GM06990 (cell line): ENCODE measurements around the gene MOCS1.

Source experiments
- DNase-seq: peaks from one replicate; pipeline ENCODE4 v3.0.0-alpha.2; 2011; ENCODE audit not compliant: insufficient read length; ENCODE audit errors: extremely low read depth
- H3K27me3 ChIP-seq: replicated peaks from 2 replicates; pipeline ENCODE4 v1.6.0; 2011; ENCODE audit warnings: low read length; ENCODE audit not compliant: control insufficient read depth, insufficient read depth
- H3K36me3 ChIP-seq: 2 replicates; pipeline ENCODE4 v1.5.1; 2011; ENCODE audit warnings: low read length; ENCODE audit not compliant: control insufficient read depth, insufficient read depth
- H3K4me3 ChIP-seq: replicated peaks from 2 replicates; pipeline ENCODE4 v1.5.1; 2011; ENCODE audit warnings: low read depth, mild to moderate bottlenecking, control low read depth, low read length
- TF ChIP-seq, protein P1 (sequence below): IDR thresholded peaks from 2 replicates; pipeline ENCODE4 v1.5.1; 2011; ENCODE audit warnings: low read length, control low read depth, mild to moderate bottlenecking, inconsistent platforms; ENCODE audit not compliant: insufficient read depth, poor library complexity, severe bottlenecking

Gene MOCS1

GRCh38 chr6:39884696-39885095, 49.6 kb downstream of the MOCS1 start:
- TF ChIP-seq, protein P1, sequence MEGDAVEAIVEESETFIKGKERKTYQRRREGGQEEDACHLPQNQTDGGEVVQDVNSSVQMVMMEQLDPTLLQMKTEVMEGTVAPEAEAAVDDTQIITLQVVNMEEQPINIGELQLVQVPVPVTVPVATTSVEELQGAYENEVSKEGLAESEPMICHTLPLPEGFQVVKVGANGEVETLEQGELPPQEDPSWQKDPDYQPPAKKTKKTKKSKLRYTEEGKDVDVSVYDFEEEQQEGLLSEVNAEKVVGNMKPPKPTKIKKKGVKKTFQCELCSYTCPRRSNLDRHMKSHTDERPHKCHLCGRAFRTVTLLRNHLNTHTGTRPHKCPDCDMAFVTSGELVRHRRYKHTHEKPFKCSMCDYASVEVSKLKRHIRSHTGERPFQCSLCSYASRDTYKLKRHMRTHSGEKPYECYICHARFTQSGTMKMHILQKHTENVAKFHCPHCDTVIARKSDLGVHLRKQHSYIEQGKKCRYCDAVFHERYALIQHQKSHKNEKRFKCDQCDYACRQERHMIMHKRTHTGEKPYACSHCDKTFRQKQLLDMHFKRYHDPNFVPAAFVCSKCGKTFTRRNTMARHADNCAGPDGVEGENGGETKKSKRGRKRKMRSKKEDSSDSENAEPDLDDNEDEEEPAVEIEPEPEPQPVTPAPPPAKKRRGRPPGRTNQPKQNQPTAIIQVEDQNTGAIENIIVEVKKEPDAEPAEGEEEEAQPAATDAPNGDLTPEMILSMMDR: no peak
- H3K4me3 ChIP-seq: no peak overlapping the region
- H3K36me3 ChIP-seq: no peaks in the 10 kb centered on the region
- no peaks in the 10 kb centered on the region; the same call in 1 of the 2 replicates for H3K27me3 ChIP-seq
- DNase-seq: no peak

- Histone ChIP-seq H3K27me3 (no peaks in the 10 kb centered on the region), H3K36me3 (no peaks in the 10 kb centered on the region), H3K4me3 (no peak overlapping the region)
- DNase-seq: no peak
- TF ChIP-seq, protein P1: no peak
These were observed 51.7 kb downstream of the MOCS1 start for GRCh38 chr6:39882531-39882899.

GRCh38 chr6:39881851-39882530, 52.3 kb downstream of the MOCS1 start:
- TF ChIP-seq, protein P1: no peak
- Histone ChIP-seq H3K4me3 (no peak overlapping the region), H3K36me3 (no peaks in the 10 kb centered on the region), H3K27me3 (no peaks in the 10 kb centered on the region; the same call in 1 of the 2 replicates)
- no peak for DNase-seq

GRCh38 chr6:39880594-39880993, 53.7 kb downstream of the MOCS1 start:
- no peaks in the 10 kb centered on the region for H3K36me3 ChIP-seq
- TF ChIP-seq, protein P1: no peak
- H3K4me3 ChIP-seq: no peak overlapping the region
- no peaks in the 10 kb centered on the region; the same call in 1 of the 2 replicates for H3K27me3 ChIP-seq
- DNase-seq: no peak

DNA sequence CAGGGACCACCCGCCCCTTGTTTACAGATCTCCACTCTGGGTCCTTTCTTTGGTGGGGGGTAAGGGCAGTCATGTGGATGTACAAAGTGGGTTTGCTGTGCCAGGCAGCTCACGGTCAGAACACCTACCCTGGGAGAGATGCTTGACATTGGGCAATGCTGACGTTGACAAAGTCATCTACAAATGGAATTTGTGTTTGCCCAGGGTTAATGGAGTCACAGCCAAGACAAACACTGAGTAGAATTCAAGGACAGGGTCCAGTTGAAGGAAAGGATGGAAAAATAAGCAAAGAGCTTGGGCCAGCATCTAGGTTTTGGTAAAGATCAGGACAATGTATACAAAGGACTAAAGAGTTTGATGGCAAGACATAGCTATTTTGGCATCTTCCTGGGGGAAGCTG, 54.7 kb downstream of the MOCS1 start:
- H3K4me3 ChIP-seq: no peak overlapping the region
- H3K36me3 ChIP-seq: no peaks in the 10 kb centered on the region
- TF ChIP-seq, protein P1: no peak
- no peaks in the 10 kb centered on the region; the same call in 1 of the 2 replicates for H3K27me3 ChIP-seq
- no peak for DNase-seq
